Mucosa of rectum (tissue), 2 donors: ENCODE measurements around the gene SIM1.

ENCODE experiments used
- H3K27ac ChIP-seq, 2 donors: one replicate each; pipeline ENCODE4 v1.7.0; 2013; ENCODE audit warnings: inconsistent platforms in 2 of 2, low read depth in 2 of 2, low read length in 2 of 2
- H3K27me3 ChIP-seq, 2 donors: one replicate each; pipeline ENCODE4 v1.7.0; 2013; ENCODE audit warnings: low read length in 2 of 2; ENCODE audit not compliant: control insufficient read depth in 2 of 2, insufficient read depth in 2 of 2
- H3K36me3 ChIP-seq, 2 donors: one replicate each; pipeline ENCODE4 v1.7.0; 2013; ENCODE audit warnings: low read length in 2 of 2; ENCODE audit not compliant: control insufficient read depth in 2 of 2, insufficient read depth in 2 of 2
- H3K4me1 ChIP-seq, 2 donors: one replicate each; pipeline ENCODE4 v1.7.0; 2013; ENCODE audit warnings: low read length in 2 of 2, mild to moderate bottlenecking in 1 of 2; ENCODE audit not compliant: control insufficient read depth in 2 of 2, insufficient read depth in 2 of 2
- H3K4me3 ChIP-seq, 2 donors: one replicate each; pipeline ENCODE4 v1.7.0; 2013; ENCODE audit warnings: low read length in 2 of 2
- H3K9ac ChIP-seq, 2 donors: one replicate each; pipeline ENCODE4 v1.7.0; 2013; ENCODE audit warnings: low read length in 2 of 2, low read depth in 1 of 2, mild to moderate bottlenecking in 1 of 2
- H3K9me3 ChIP-seq, 2 donors: one replicate each; pipeline ENCODE4 v1.7.0; 2013; ENCODE audit warnings: low read length in 2 of 2; ENCODE audit not compliant: control insufficient read depth in 2 of 2
- donor health status: healthy.
- donor health status: Normal muscosa, but diverticular disease.

The SIM1 gene

GRCh38 chr6:100488244-100488643 is 23.5 kb upstream of the SIM1 start:
- Histone ChIP-seq H3K27me3 (peaks cover 0 to 3% of the 10 kb centered on the region in 2 donors), H3K27ac (no peak overlapping the region), H3K4me1 (no peaks in the 10 kb centered on the region), H3K36me3 (no peaks in the 10 kb centered on the region), H3K9me3 (no peaks in the 10 kb centered on the region), H3K4me3 (no peak overlapping the region), H3K9ac (no peak overlapping the region)

- Histone ChIP-seq H3K27me3 (peaks cover 0 to 2% of the 10 kb centered on the region in 2 donors), H3K4me3 (no peak overlapping the region), H3K9me3 (no peaks in the 10 kb centered on the region), H3K9ac (no peak overlapping the region), H3K27ac (no peak overlapping the region), H3K4me1 (no peaks in the 10 kb centered on the region), H3K36me3 (no peaks in the 10 kb centered on the region)
Observed at GRCh38 chr6:100487638-100488037, 22.9 kb upstream of the SIM1 start.

- no peak overlapping the region for H3K27ac ChIP-seq
- H3K9ac ChIP-seq, result no peak overlapping the region
- no peaks in the 10 kb centered on the region for H3K4me1 ChIP-seq
- no peak overlapping the region for H3K4me3 ChIP-seq
- H3K27me3 ChIP-seq, result peaks cover 0 to 2% of the 10 kb centered on the region in 2 donors
- H3K36me3 ChIP-seq, result no peaks in the 10 kb centered on the region
- H3K9me3 ChIP-seq, result no peaks in the 10 kb centered on the region
Observed at GRCh38 chr6:100485268-100485667, 20.5 kb upstream of the SIM1 start.

GRCh38 chr6:100484474-100484873 is 19.8 kb upstream of the SIM1 start:
- Histone ChIP-seq H3K27me3 (peaks cover 0 to 2% of the 10 kb centered on the region in 2 donors), H3K9ac (no peak overlapping the region), H3K4me3 (no peak overlapping the region), H3K27ac (no peak overlapping the region), H3K4me1 (no peaks in the 10 kb centered on the region), H3K9me3 (no peaks in the 10 kb centered on the region), H3K36me3 (no peaks in the 10 kb centered on the region)

- Histone ChIP-seq H3K9me3 (no peaks in the 10 kb centered on the region), H3K36me3 (no peaks in the 10 kb centered on the region), H3K27ac (no peak overlapping the region), H3K4me3 (no peak overlapping the region), H3K9ac (no peak overlapping the region), H3K4me1 (no peaks in the 10 kb centered on the region), H3K27me3 (no peaks in the 10 kb centered on the region)
Observed at GRCh38 chr6:100482698-100483097, 18.0 kb upstream of the SIM1 start.

GRCh38 chr6:100479179-100480035 is 14.7 kb upstream of the SIM1 start:
- no peaks in the 10 kb centered on the region for H3K36me3 ChIP-seq
- no peak overlapping the region for H3K4me3 ChIP-seq
- H3K9ac ChIP-seq, result no peak overlapping the region
- peaks cover 4 to 6% of the 10 kb centered on the region in 2 donors for H3K27me3 ChIP-seq
- H3K4me1 ChIP-seq, result no peaks in the 10 kb centered on the region
- no peak overlapping the region for H3K27ac ChIP-seq
- no peaks in the 10 kb centered on the region for H3K9me3 ChIP-seq

GRCh38 chr6:100475554-100476320 is 11.0 kb upstream of the SIM1 start:
- Histone ChIP-seq H3K27me3 (peaks cover 13 to 17% of the 10 kb centered on the region in 2 donors), H3K9me3 (no peaks in the 10 kb centered on the region), H3K4me3 (no peak overlapping the region), H3K4me1 (no peaks in the 10 kb centered on the region), H3K9ac (no peak overlapping the region), H3K27ac (no peak overlapping the region), H3K36me3 (no peaks in the 10 kb centered on the region)

GRCh38 chr6:100473182-100473581 is 8.5 kb upstream of the SIM1 start:
- Histone ChIP-seq H3K4me3 (no peak overlapping the region), H3K36me3 (no peaks in the 10 kb centered on the region), H3K27ac (no peak overlapping the region), H3K9me3 (no peaks in the 10 kb centered on the region), H3K27me3 (peaks cover 35 to 37% of the 10 kb centered on the region in 2 donors), H3K9ac (no peak overlapping the region), H3K4me1 (no peaks in the 10 kb centered on the region)

GRCh38 chr6:100472674-100473073 is 8.0 kb upstream of the SIM1 start:
- Histone ChIP-seq H3K4me1 (no peaks in the 10 kb centered on the region), H3K36me3 (no peaks in the 10 kb centered on the region), H3K9me3 (no peaks in the 10 kb centered on the region), H3K9ac (no peak overlapping the region), H3K4me3 (no peak overlapping the region), H3K27ac (no peak overlapping the region), H3K27me3 (peaks cover 39 to 42% of the 10 kb centered on the region in 2 donors)

- Histone ChIP-seq H3K36me3 (no peaks in the 10 kb centered on the region), H3K9ac (no peak overlapping the region), H3K27me3 (peaks cover 55 to 58% of the 10 kb centered on the region in 2 donors), H3K9me3 (no peaks in the 10 kb centered on the region), H3K27ac (no peak overlapping the region), H3K4me1 (no peaks in the 10 kb centered on the region), H3K4me3 (no peak overlapping the region)
Observed at GRCh38 chr6:100470422-100471120, 5.8 kb upstream of the SIM1 start.
